Omental fat pad (tissue), 4 donors: ENCODE data around the gene VDR. TPM values are rescaled to one million over a fixed set of nuclear protein-coding genes. Genes with fewer than 3 reads are reported as not detected.

ENCODE experiments used
- ATAC-seq: fragments of 150-250 bp; one replicate; pipeline ENCODE4 v1.9.1; 2016; ENCODE audit warnings: mild to moderate bottlenecking, moderate library complexity; ENCODE audit not compliant: low FRiP score
- DNase-seq: peaks from one replicate; pipeline ENCODE4 v3.0.0-alpha.2; 2019; ENCODE audit warnings: low spot score
- total RNA-seq, 4 donors: library from RNA; depleted of rRNA; stranded (reverse); fragments of >200 nt; gene quantifications; one replicate each; pipeline ENCODE4 v1.1.0, GENCODE V29; 2016
- TF ChIP-seq, protein P1 (sequence below), 3 donors: fragments of 450-650 bp; IDR thresholded peaks; one replicate each; pipeline ENCODE4 v1.5.1; 2016 to 2017; ENCODE audit warnings: antibody characterized with exemption in 3 of 3, mild to moderate bottlenecking in 3 of 3, moderate library complexity in 2 of 3

The VDR gene
- total RNA-seq, 4 donors from 2014 or later = 2.8 to 10.0 (median 6.3) TPM

- TF ChIP-seq, protein P1, sequence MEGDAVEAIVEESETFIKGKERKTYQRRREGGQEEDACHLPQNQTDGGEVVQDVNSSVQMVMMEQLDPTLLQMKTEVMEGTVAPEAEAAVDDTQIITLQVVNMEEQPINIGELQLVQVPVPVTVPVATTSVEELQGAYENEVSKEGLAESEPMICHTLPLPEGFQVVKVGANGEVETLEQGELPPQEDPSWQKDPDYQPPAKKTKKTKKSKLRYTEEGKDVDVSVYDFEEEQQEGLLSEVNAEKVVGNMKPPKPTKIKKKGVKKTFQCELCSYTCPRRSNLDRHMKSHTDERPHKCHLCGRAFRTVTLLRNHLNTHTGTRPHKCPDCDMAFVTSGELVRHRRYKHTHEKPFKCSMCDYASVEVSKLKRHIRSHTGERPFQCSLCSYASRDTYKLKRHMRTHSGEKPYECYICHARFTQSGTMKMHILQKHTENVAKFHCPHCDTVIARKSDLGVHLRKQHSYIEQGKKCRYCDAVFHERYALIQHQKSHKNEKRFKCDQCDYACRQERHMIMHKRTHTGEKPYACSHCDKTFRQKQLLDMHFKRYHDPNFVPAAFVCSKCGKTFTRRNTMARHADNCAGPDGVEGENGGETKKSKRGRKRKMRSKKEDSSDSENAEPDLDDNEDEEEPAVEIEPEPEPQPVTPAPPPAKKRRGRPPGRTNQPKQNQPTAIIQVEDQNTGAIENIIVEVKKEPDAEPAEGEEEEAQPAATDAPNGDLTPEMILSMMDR (IDR thresholded peaks at IDR 0.05) = no peak
- ATAC-seq (no peak), DNase-seq (no peak)
These were observed 44.4 kb downstream of the VDR start for GRCh38 chr12:47860279-47860841.

GRCh38 chr12:47858511-47859266 is 46.1 kb downstream of the VDR start:
- TF ChIP-seq, protein P1 (IDR thresholded peaks at IDR 0.05) = no peak
- DNase-seq = no peak
- ATAC-seq = no peak

DNA sequence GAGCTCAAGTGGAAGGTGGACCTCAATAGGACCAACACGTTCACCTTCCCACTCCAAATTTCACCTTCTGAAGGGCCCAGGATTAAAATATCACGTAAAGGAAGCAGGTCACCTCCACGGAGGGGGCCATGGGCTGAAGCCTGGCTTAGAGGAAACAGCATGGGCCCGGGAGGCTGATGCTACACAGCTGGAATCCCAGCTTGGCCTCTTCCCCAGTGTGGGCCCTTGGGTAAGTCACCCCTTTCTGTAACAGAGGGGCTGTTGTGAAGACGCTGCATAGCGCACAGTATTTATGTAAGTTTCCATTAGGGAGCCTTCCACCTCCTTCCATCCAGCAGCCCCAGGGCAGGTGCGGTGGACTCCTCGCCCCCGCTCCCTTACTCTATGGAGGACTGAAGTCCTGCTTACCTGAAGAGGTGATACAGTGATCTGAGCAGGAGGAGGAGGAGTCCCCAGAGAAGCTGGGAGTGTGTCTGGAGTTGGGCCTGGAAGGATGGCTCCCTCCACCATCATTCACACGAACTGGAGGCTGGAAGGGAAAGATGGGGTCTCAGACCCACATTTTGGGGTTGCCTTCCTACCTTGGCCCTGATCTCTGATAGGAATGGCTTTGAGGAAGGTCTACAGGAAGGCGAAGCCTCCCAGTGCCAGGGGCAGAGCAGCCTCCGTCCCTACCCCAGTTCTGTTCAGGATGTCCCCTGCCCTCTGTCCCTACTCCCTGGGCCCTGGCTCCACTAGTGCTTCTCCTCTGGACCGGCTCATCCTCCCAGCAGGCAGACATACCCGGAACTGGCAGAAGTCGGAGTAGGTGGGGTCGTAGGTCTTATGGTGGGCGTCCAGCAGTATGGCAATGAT is 47.8 kb downstream of the VDR start:
- DNase-seq (no peak), ATAC-seq (no peak)

DNA sequence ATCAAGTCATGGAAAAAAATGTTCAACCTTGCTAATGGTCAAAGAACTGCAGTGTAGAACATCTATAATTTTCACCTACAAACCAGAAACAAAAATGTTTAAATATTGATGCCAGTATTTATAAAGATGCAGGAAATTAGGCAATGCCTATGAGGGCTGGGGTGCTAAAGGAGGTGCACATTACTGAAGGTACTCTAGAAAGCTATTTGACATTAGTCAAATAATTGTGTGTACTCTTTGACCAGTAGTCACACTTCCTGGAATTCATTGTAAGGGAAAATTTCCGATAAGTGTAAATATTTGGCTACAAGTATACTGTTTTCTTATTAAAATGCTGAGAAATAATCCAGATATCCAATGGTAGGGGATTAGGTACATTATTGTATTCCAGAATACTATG is 48.7 kb downstream of the VDR start:
- DNase-seq (no peak), ATAC-seq (no peak)
- TF ChIP-seq, protein P1 (IDR thresholded peaks at IDR 0.05) = no peak

More for the DNA sequence above, 47.8 kb downstream of the VDR start:
- TF ChIP-seq, protein P1 (IDR thresholded peaks at IDR 0.05) = no peak

DNA sequence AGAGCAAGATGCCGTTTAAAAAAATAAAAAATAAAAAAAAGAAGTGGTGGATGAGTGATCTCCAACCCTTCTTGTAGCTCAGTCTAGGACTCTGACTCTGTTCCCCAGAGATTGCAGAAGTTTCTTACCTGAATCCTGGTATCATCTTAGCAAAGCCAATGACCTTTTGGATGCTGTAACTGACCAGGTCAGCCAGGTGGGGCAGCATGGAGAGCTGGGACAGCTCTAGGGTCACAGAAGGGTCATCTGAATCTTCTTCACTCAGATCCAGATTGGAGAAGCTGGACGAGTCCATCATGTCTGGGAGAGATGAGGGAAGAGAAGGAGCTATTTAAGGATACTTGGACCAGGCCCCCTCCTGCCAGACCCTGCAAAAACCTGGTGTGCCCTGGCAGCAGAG is 49.3 kb downstream of the VDR start:
- TF ChIP-seq, protein P1 (IDR thresholded peaks at IDR 0.05) = no peak
- DNase-seq (no peak), ATAC-seq (no peak)

- no peak for DNase-seq
- TF ChIP-seq, protein P1 (IDR thresholded peaks at IDR 0.05) = no peak
- no peak for ATAC-seq
These were observed 50.3 kb downstream of the VDR start for GRCh38 chr12:47854531-47854930.
